ENCODE measurements around the gene RNF2. TPM values are rescaled to one million over a fixed set of nuclear protein-coding genes. Genes with fewer than 3 reads are reported as not detected.

RNF2 gene
- total RNA-seq, 4 donors from 2014 or later = 9.2 to 22.1 (median 20.5) TPM

- no peak for TF ChIP-seq CTCF (IDR thresholded peaks at IDR 0.05; ENCODE audit: low read depth)
Measured at GRCh38 chr1:185041742-185042141, 3.6 kb upstream of the RNF2 start.

- no peak for TF ChIP-seq CTCF (IDR thresholded peaks at IDR 0.05; ENCODE audit: low read depth)
Measured at GRCh38 chr1:185042737-185043136, 2.6 kb upstream of the RNF2 start.

GRCh38 chr1:185044387-185044786 is 971 bp upstream of the RNF2 start:
- no peak for TF ChIP-seq CTCF (IDR thresholded peaks at IDR 0.05; ENCODE audit: low read depth)

- no peak for TF ChIP-seq CTCF (IDR thresholded peaks at IDR 0.05; ENCODE audit: low read depth)
Measured at GRCh38 chr1:185045814-185046492, 595 bp downstream of the RNF2 start.

GRCh38 chr1:185046668-185047067 is 1.3 kb downstream of the RNF2 start:
- no peak for TF ChIP-seq CTCF (IDR thresholded peaks at IDR 0.05; ENCODE audit: low read depth)

- no peak for TF ChIP-seq CTCF (IDR thresholded peaks at IDR 0.05; ENCODE audit: low read depth)
Measured at GRCh38 chr1:185049670-185050069, 4.3 kb downstream of the RNF2 start.

GRCh38 chr1:185050823-185051451 is 5.6 kb downstream of the RNF2 start:
- no peak for TF ChIP-seq CTCF (IDR thresholded peaks at IDR 0.05; ENCODE audit: low read depth)
